HCT116 (cell line): ENCODE data around the gene OTUD3. TPM values are rescaled to one million over a fixed set of nuclear protein-coding genes. Genes with fewer than 3 reads are reported as not detected.

Experiments used
- ATAC-seq: fragments of 200-7000 bp; cut with Tn5 transposase; 2 replicates; pipeline ENCODE4 v1.9.1; 2020; ENCODE audit warnings: mild to moderate bottlenecking, moderate library complexity
- BruUV-seq: library from RNA; stranded (reverse); fragments of 400-500 nt; replicated peaks from 2 replicates; lab custom pipeline; 2021; lab: Mats Ljungman, UMichigan
- CTCF ChIA-PET: fragments of 300-600 bp; sonication (Branson Sonifier 250); formaldehyde crosslinking; loops from one replicate; lab custom pipeline; 2021; ENCODE audit warnings: antibody characterized with exemption; lab: Charles Lee
- POLR2A ChIA-PET: fragments of 300-600, 350-600 bp; sonication (Branson Sonifier 250); formaldehyde crosslinking; loops from one replicate; lab custom pipeline; 2021; ENCODE audit warnings: antibody characterized with exemption; lab: Charles Lee
- RAD21 ChIA-PET, 2 experiments: fragments of 300-600 bp; sonication (Branson Sonifier 250); formaldehyde crosslinking; loops; one replicate each; lab custom pipeline; 2023; ENCODE audit warnings: low total read pairs in 2 of 2; ENCODE audit not compliant: uncharacterized antibody in 2 of 2, unreplicated experiment in 2 of 2, low non-redundant PET in 1 of 2; lab: Charles Lee
- DNase-seq: peaks from one replicate; pipeline ENCODE4 v3.0.0-alpha.2; 2010; ENCODE audit warnings: low read depth, low spot score
- H2AFZ ChIP-seq: fragments of 200-600 bp; shearing (Covaris generic), sonication (generic); 2 replicates; pipeline ENCODE4 v1.6.1; 2017; ENCODE audit warnings: low read depth, mixed run types, mixed read lengths, antibody characterized with exemption, low read length; ENCODE audit not compliant: poor library complexity, severe bottlenecking
- H3K27ac ChIP-seq: 2 replicates; pipeline ENCODE4 v1.5.1; 2012; ENCODE audit warnings: low read depth, low read length
- H3K27me3 ChIP-seq: fragments of 200-600 bp; sonication (generic); 2 replicates; pipeline ENCODE4 v1.6.1; 2016; ENCODE audit warnings: mixed run types, low read length, mixed read lengths; ENCODE audit not compliant: insufficient read depth
- H3K36me3 ChIP-seq, 2 experiments: fragments of 200-500 bp in 1 of 2; fragments of 200-600 bp in 1 of 2; sonication (Bioruptor generic) in 1 of 2; sonication (generic) in 1 of 2; 2 replicates each; pipeline versions ENCODE4 v1.5.1 to v1.6.1; 2014 to 2016; ENCODE audit warnings: low read length in 2 of 2, inconsistent platforms in 1 of 2, mixed read lengths in 1 of 2, mixed run types in 1 of 2; ENCODE audit not compliant: insufficient read depth in 2 of 2, control insufficient read depth in 1 of 2
- H3K4me1 ChIP-seq, 2 experiments: fragments of 200-600 bp in 1 of 2; sonication (generic) in 1 of 2; 2 replicates each; pipeline versions ENCODE4 v1.5.1 to v1.6.1; 2012 to 2017; ENCODE audit warnings: low read length in 2 of 2, inconsistent platforms in 1 of 2, mild to moderate bottlenecking in 1 of 2, mixed read lengths in 1 of 2, mixed run types in 1 of 2, moderate library complexity in 1 of 2; ENCODE audit not compliant: insufficient read depth in 2 of 2, control insufficient read depth in 1 of 2
- H3K4me2 ChIP-seq: fragments of 200-600 bp; sonication (generic); 2 replicates; pipeline ENCODE4 v1.6.1; 2017; ENCODE audit warnings: mixed run types, low read length, mixed read lengths
- H3K4me3 ChIP-seq, 2 experiments: fragments of 200-600 bp in 1 of 2; sonication (generic) in 1 of 2; replicated peaks in 1 of 2; 2 replicates each; pipeline ENCODE4 v1.5.1; 2011 to 2016; ENCODE audit warnings: low read length in 2 of 2, control low read depth in 1 of 2, low read depth in 1 of 2, mild to moderate bottlenecking in 1 of 2, mixed read lengths in 1 of 2, mixed run types in 1 of 2
- H3K79me2 ChIP-seq: fragments of 200-600 bp; sonication (generic); 2 replicates; pipeline ENCODE4 v1.6.1; 2017; ENCODE audit warnings: mild to moderate bottlenecking, mixed run types, low read length, moderate library complexity, mixed read lengths; ENCODE audit not compliant: insufficient read depth
- H3K9ac ChIP-seq: fragments of 200-600 bp; sonication (generic); 2 replicates; pipeline ENCODE4 v1.6.1; 2016; ENCODE audit warnings: low read length, mixed read lengths
- H3K9me2 ChIP-seq: fragments of 200-600 bp; sonication (generic), shearing (Covaris generic); 2 replicates; pipeline ENCODE4 v1.6.1; 2017; ENCODE audit warnings: mixed run types, mild to moderate bottlenecking, moderate library complexity; ENCODE audit not compliant: insufficient read depth
- H3K9me3 ChIP-seq, 2 experiments: fragments of 200-500 bp in 1 of 2; fragments of 200-600 bp in 1 of 2; sonication (Bioruptor generic) in 1 of 2; sonication (generic) in 1 of 2; 2 replicates each; pipeline ENCODE4 v1.6.1; 2014 to 2017; ENCODE audit warnings: low read length in 2 of 2, mixed read lengths in 2 of 2, inconsistent platforms in 1 of 2, low read depth in 1 of 2, mild to moderate bottlenecking in 1 of 2, mixed run types in 1 of 2, moderate library complexity in 1 of 2; ENCODE audit not compliant: control insufficient read depth in 1 of 2, insufficient read depth in 1 of 2
- H4K20me1 ChIP-seq: fragments of 200-600 bp; sonication (generic), shearing (Covaris generic); 2 replicates; pipeline ENCODE4 v1.6.1; 2017; ENCODE audit warnings: mixed run types, mild to moderate bottlenecking, moderate library complexity; ENCODE audit not compliant: insufficient read depth
- CBX3 ChIP-seq: IDR thresholded peaks from 2 replicates; pipeline ENCODE4 v1.6.1; 2012; ENCODE audit warnings: low read depth
- EGR1 ChIP-seq: IDR thresholded peaks from 2 replicates; pipeline ENCODE4 v1.6.1; 2012; ENCODE audit warnings: low read depth
- ELF1 ChIP-seq: IDR thresholded peaks from 2 replicates; pipeline ENCODE4 v1.6.1; 2012; ENCODE audit warnings: low read depth, borderline replicate concordance
- FOSL1 ChIP-seq: IDR thresholded peaks from 2 replicates; pipeline ENCODE4 v1.6.1; 2012; ENCODE audit warnings: low read depth
- POLR2A ChIP-seq: IDR thresholded peaks from 2 replicates; pipeline ENCODE4 v1.7.0; 2011; ENCODE audit warnings: borderline replicate concordance; ENCODE audit not compliant: insufficient read depth, insufficient read length; ENCODE audit errors: extremely low read depth
- POLR2AphosphoS5 ChIP-seq: IDR thresholded peaks from 2 replicates; pipeline ENCODE4 v1.6.1; 2011; ENCODE audit warnings: mild to moderate bottlenecking, low read depth, low read length, moderate library complexity
- RAD21 ChIP-seq: IDR thresholded peaks from 2 replicates; pipeline ENCODE4 v1.6.1; 2012; ENCODE audit warnings: low read depth, mild to moderate bottlenecking
- SIN3A ChIP-seq: IDR thresholded peaks from 2 replicates; pipeline ENCODE4 v1.6.1; 2012; ENCODE audit warnings: low read depth
- SRF ChIP-seq: IDR thresholded peaks from 2 replicates; pipeline ENCODE4 v1.6.1; 2012; ENCODE audit warnings: low read depth
- TCF7L2 ChIP-seq: IDR thresholded peaks from 2 replicates; pipeline ENCODE4 v1.7.0; 2011; ENCODE audit warnings: borderline replicate concordance, inconsistent platforms; ENCODE audit not compliant: insufficient read depth, insufficient read length; ENCODE audit errors: extremely low read depth
- ZNF274 ChIP-seq: fragments of 200-500 bp; sonication (Bioruptor generic); IDR thresholded peaks from 2 replicates; pipeline ENCODE4 v1.6.1; 2014; ENCODE audit warnings: mild to moderate bottlenecking, low read depth, low read length, inconsistent platforms
- intact Hi-C: fragments of 100-400 bp; cut with micrococcal nuclease; formaldehyde crosslinking; loops from 2 replicates; pipeline ENCODE4 v1.10.0; 2022
- total RNA-seq: library from RNA; stranded (reverse); gene quantifications from one replicate; pipeline ENCODE4 v1.2.1, GENCODE V29; 2021; ENCODE audit not compliant: unreplicated experiment
- TF ChIP-seq, protein P1 (sequence below): IDR thresholded peaks from 2 replicates; pipeline ENCODE4 v1.6.1; 2012; ENCODE audit warnings: low read depth
- TF ChIP-seq, protein P2 (sequence below), 3 experiments: fragments of 200-600 bp in 1 of 3; sonication (generic) in 1 of 3; IDR thresholded peaks in 2 of 3; conservative IDR thresholded peaks in 1 of 3; 2 replicates each; pipeline ENCODE4 v1.5.1; 2012 to 2017; ENCODE audit warnings: low read depth in 2 of 3, low read length in 2 of 3, antibody characterized with exemption in 1 of 3, borderline replicate concordance in 1 of 3, control low read depth in 1 of 3, mild to moderate bottlenecking in 1 of 3, mixed read lengths in 1 of 3, mixed run types in 1 of 3, moderate library complexity in 1 of 3; ENCODE audit not compliant: insufficient read depth in 1 of 3

The OTUD3 gene
- total RNA-seq, 1 experiment from 2014 or later, result 15.0 TPM

DNA sequence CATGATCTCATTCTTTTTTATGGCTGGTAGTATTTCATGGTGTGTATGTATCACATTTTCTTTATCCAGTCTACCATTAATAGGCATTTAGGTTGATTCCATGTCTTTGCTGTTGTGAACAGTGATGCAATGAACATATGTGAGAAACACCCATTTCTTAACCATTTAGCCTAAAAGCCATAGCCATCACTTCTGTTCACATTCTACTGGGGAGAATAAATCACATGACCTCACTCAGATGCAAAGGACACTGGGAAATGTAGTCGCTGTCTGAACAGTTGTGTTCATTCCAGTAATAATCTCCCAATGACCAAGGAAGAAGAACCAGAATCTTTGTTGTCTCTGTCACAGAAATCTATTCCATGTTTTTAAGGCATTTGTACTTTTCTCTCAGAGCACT, 56.3 kb downstream of the OTUD3 start:
- no peak overlapping the region for H3K4me3 ChIP-seq
- no peak for DNase-seq
- no peaks in the 10 kb centered on the region for H3K79me2 ChIP-seq
- no TSS peak for BruUV-seq
- ATAC-seq, result peak; percentile 47; the same call in 1 of the 2 replicates
- ChIA-PET CTCF (no interaction called here), POLR2A (no interaction called here), RAD21 (no interaction called here)
- no peaks in the 10 kb centered on the region for H3K9me3 ChIP-seq
- no peaks in the 10 kb centered on the region for H3K36me3 ChIP-seq
- H3K9me2 ChIP-seq, result no peaks in the 10 kb centered on the region
- H4K20me1 ChIP-seq, result no peaks in the 10 kb centered on the region
- H3K27ac ChIP-seq, result no peak overlapping the region
- no peaks in the 10 kb centered on the region for H3K4me1 ChIP-seq
- no peaks in the 10 kb centered on the region for H3K27me3 ChIP-seq
- intact Hi-C loops, result no loop called here
- TF ChIP-seq, protein P1, sequence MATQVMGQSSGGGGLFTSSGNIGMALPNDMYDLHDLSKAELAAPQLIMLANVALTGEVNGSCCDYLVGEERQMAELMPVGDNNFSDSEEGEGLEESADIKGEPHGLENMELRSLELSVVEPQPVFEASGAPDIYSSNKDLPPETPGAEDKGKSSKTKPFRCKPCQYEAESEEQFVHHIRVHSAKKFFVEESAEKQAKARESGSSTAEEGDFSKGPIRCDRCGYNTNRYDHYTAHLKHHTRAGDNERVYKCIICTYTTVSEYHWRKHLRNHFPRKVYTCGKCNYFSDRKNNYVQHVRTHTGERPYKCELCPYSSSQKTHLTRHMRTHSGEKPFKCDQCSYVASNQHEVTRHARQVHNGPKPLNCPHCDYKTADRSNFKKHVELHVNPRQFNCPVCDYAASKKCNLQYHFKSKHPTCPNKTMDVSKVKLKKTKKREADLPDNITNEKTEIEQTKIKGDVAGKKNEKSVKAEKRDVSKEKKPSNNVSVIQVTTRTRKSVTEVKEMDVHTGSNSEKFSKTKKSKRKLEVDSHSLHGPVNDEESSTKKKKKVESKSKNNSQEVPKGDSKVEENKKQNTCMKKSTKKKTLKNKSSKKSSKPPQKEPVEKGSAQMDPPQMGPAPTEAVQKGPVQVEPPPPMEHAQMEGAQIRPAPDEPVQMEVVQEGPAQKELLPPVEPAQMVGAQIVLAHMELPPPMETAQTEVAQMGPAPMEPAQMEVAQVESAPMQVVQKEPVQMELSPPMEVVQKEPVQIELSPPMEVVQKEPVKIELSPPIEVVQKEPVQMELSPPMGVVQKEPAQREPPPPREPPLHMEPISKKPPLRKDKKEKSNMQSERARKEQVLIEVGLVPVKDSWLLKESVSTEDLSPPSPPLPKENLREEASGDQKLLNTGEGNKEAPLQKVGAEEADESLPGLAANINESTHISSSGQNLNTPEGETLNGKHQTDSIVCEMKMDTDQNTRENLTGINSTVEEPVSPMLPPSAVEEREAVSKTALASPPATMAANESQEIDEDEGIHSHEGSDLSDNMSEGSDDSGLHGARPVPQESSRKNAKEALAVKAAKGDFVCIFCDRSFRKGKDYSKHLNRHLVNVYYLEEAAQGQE, result no peak
- TF ChIP-seq CBX3 (no peak), TCF7L2 (no peak), SRF (no peak), FOSL1 (no peak), ZNF274 (no peak), POLR2A (no peak), RAD21 (no peak), POLR2AphosphoS5 (no peak), EGR1 (no peak), ELF1 (no peak), SIN3A (no peak)
- TF ChIP-seq, protein P2, sequence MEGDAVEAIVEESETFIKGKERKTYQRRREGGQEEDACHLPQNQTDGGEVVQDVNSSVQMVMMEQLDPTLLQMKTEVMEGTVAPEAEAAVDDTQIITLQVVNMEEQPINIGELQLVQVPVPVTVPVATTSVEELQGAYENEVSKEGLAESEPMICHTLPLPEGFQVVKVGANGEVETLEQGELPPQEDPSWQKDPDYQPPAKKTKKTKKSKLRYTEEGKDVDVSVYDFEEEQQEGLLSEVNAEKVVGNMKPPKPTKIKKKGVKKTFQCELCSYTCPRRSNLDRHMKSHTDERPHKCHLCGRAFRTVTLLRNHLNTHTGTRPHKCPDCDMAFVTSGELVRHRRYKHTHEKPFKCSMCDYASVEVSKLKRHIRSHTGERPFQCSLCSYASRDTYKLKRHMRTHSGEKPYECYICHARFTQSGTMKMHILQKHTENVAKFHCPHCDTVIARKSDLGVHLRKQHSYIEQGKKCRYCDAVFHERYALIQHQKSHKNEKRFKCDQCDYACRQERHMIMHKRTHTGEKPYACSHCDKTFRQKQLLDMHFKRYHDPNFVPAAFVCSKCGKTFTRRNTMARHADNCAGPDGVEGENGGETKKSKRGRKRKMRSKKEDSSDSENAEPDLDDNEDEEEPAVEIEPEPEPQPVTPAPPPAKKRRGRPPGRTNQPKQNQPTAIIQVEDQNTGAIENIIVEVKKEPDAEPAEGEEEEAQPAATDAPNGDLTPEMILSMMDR (IDR thresholded peaks at IDR 0.05 in 2 of 3, conservative IDR thresholded peaks at IDR 0.05 in 1 of 3; ENCODE audit: borderline replicate concordance in 1 of 3, insufficient read depth in 1 of 3, low read depth in 2 of 3, low read length in 2 of 3), result no peak
- TF ChIP-seq, all 23 proteins: peak for 0
- Histone ChIP-seq H3K4me2 (no peak overlapping the region), H2AFZ (no peak overlapping the region), H3K9ac (no peak overlapping the region)
